Amniotic epithelial cell (primary cell): ENCODE measurements around the gene ENAH.
A peak's percentile ranks its signal among the peaks of the same experiment; 100 is the strongest.

Source experiments
- DNase-seq: peaks from one replicate; pipeline ENCODE4 v3.0.0-alpha.2; 2010; ENCODE audit warnings: low read depth

ENAH gene

DNA sequence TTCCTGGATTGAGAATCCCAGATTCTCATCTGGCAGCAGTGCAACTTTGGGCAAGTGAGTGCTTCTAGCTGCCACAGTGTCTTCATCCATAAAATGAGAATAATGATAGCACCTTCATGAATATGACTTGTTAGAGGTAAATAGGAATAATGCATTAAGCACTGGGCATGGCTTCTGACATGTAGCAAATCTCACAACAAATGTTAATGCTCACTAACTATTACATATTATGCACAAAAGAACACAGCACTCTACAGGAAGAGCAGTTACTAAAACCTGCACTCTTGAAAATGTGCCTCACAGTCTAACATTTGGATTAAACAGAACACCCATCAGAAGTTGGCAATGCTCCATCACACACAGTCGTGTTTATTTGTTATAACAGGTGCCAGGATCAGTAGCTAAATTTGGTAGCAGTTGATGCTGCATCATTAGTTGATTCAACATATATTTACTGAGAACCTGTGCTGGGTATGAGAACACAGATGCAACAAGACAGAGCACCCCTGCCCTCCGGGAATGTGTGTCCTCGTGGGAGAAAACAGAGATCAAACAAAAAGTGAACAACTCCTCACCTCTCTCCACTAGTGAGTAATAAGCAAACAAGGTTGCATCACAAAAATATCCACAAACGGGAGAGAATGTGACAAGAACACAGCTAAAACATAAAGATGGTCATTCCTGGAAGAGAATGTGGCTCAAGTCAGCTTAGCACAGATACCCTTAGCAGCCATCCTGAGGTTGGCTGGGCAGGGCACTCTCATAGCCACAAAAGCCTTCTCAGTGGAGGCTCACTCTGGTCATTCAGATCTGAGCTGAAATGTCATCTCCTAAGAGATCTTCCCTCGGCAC is 198.9 kb downstream of the ENAH start:
- DNase-seq = peak; percentile 63

DNA sequence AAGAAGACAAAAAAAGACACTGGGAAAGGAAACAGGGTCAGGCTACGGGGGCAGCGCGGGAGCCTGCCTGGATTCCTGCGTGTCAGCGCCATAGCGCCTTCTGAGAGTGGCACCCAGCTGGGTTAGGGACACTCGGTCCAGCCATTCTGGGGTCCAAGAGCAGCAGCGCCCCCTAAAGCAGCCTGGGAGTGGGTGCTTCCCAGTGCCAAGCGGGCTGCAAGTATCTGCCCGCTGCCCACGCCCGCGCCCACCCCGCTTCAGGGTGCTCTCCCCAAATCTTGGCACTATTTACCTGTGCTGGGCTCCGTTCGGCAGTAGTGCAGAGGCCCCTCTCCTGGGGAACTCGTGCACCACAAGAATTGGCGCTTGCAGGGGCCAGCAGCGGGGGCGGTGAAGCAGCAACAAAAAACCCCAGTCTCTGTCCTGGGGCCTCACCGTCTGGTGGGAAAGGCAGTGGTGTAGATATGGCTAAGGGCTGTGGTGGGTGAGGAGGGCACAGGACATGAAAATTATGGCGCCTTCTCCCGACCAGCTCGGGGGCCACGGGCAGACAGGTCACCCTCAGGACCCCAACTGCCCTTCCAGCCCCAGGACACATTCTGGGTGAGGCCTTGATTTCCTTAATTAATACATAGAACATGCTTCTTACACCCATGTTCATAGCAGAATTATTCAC is 200.9 kb downstream of the ENAH start:
- no peak for DNase-seq

DNA sequence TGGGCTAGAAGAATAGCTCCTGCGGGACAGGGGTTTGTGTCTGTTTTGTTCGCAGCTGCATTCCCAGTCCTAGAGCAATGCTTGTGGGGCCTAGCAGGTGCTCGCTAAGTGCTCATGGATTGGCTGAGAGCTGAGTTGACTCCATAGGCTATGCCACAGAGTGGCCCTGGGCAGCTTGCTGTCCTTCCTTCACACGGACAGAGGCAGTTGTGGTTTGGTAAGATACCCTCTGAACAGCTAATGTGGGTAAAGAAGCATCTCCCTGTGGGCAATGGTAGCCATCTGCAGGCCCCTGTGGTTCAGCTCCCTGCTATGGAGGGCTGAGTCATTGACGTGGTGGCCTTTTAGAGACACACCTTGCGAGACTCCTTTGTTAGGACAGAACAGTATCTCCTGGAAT is 201.6 kb downstream of the ENAH start:
- no peak for DNase-seq

DNA sequence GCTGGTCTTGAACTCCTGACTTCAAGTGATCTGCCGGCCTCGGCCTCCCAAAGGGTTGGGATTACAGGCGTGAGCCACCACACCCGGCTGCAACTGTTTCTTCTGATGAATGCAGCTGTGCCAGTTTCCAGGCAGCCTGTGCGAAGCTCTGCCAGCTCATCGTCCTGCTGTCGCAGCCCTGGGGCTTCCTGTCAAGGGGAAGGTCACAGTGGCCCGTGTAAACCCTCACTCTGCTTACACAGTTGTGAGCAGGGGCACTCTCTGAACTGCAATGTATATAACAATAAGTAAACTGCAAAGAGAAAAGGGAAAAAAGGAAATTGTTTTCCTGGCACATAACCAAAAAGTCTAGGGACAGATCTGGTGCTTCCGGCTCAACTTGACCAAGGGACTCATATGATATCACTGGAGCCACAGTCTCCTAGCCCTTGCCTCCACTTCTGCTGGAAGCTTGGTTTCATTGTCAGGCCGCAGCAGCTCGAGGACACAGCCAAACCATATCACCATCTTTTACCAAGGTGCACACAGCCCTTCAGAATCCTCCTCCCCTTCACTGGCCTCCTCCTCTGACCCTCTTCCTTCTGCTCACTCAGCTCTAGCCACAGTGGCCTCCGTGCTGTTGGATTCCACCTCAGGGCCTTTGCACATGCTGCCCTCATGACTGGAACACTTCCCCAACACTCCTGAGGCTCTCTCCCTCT is 202.3 kb downstream of the ENAH start:
- no peak for DNase-seq

DNA sequence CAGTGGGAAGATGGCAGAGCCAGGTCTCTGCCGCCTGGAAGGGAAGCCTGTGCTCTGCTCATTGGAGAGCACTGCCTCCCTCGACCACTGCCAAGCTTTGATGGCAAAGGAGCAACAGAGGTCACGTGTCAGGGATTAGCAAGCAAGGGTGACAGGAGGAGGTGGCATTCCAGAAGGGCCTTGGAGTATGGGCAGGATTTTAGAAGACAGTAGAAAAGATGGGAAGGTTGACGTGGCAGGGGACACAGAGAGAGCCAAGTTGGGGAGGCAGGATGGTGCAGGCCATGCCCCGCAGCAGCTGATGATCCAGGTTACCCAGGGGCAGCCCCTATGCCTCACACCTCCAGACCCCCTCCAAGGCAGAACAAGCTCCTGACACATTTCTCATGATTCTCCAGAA is 203.1 kb downstream of the ENAH start:
- no peak for DNase-seq

DNA sequence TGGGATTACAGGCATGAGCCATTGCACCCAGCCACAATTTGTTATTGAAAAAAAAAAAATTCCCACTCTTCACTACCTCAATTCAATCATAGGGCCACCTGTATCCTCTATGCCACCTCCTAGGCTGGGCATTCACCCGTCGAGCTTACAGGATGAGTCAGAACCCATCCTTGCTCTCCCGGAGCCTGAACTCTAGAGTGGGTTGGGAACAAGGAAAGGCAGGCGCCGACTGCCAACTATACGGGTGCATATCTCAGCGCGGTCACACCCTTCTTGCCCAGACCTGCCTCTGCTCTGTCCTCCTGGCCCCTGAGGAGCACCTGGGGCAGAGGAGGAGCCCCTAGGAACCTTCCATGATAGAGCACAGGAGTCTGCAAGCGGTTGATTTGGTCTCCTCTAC is 203.7 kb downstream of the ENAH start:
- DNase-seq = no peak

DNA sequence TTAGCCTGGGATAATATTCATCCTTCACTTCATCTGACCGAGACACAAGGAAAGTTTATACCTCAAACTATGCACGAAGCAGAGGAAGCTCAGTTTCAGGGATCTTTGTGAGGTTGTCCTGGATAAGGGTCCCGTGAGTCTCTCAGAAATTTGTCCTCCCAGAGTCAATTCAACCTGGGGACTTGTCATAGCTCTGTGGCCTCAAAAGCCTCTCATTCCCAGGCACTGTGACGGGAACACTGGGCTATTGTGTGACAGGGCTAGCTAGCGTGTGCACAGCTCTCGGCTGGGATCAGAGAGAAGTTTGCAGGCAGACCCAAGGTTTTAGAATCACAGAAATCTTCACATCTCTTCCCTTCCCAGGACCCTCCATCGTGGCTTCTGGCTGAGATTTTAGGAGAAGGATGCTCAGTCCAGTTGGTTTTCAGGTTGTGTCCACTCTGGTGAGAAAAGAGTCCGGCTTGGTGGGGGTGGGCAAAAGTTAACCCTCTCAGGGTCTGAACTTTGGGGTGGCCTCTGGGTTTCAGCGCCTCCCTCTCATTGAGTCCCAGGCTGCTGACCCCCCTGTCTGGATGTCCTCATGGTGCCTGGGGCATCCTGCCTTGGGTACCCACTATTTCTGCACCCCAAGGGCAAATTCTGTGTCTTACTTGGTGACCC is 204.6 kb downstream of the ENAH start:
- DNase-seq = no peak

DNA sequence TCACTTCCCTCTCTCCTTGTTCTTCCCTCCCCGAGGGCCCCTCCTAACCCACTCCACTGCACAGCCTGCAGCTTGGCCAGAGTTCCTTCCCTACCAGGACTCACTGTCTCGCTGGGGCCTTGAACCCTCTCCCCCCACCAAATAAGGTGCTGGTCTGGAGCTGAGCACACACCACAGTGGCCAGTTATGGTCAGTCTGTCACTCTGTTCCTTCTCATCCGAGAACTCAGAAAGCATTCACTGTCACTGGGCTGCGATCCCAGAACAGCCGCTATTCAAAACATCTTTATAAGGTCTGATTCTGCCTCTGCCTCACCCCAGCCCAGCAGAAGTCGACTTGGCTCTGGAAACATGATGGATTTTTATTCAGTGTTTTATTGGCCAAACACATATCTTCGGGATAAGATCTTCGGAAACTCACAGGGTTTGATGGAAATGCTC is 205.3 kb downstream of the ENAH start:
- DNase-seq = no peak

DNA sequence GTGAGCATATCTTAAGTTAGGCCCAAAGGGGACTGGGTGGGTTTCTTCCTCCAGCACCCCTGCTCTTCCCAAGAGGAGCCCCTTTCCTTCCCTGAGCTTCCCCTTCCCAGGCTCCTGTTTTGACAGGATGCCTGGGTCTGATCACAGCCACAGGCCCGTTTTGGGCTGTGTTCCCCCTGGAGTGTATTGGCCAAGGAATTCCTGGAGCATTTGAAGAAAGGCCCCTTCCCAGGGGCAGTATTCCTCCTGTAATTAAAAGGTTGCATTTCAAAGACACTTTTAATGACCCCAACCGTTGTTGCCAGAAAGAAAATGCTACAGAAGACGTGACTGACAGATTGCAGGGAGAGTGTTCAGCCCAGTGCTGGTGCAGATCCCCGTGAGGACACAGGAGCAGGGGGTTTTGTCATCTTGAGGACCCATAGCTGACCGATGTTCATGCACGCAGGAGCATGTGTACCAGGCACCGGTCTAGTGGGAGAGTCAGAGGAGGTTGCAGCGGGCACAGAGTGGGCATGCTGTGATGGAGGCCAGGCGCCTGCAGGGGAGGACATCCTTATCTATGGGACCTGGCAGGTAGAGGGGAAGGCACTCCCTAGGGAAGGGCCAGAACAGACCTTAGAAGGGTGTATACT is 205.8 kb downstream of the ENAH start:
- DNase-seq = no peak

DNA sequence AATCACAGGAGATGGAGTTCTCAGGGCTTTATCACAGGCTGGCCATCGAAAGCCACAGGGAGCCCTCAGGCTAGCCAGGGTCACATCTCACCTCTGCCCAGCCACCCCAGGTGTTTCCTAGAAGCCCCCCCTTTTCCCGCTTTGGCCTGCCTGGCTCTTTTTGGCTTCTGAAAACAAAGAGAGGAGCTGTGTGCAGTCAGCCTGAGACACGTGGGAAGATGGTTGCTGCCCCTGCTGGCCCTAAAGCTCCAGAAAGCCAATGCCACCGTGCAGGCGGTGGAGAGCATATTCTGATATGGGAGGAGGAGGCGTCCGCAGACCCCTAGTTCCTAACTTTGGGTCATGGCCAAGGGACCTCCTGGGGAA is 206.3 kb downstream of the ENAH start:
- no peak for DNase-seq

DNA sequence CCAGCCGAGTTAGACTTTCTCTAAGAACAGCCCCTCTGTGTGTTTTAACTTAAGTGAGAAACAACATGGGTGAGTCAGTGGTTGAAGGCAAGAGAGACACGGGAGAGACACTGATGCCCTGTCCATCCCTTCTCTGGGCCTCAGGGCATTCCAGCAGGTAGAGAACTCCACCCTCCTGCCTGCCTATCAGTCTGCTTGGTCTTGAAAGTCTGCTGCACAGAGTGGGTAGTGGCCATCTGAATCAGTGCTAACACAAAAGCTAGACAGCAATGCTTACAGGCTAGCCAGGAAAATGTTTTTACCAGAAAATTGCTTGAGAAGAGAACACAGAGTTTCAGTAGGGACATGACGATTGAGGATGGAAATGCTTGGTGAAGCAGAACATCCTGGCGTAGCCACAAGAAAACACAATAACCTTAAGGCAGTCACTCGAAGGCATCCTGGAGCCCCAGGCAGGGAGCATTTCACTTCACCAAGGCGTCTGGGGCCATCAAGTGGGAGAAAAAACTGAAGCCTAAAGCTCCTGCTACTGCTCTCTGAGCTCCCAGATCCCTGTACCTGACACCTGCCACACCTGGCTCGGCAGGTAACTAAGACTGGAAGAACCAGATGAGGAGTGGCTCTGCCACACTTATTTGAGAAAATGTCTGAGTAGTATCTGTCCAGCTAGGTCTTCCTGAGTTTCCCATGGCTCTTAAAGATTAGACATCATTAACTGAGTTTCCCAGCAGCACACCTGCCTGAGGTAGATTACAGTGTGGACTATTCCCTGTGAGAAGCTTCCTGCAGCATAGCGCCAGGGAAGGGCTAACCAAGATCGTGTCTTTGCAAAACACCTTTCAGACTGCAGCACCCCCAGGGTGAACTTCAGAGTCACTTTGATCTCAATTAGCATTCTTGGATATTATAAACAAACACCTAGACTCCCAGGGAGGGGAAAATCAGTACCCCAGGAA is 207.0 kb downstream of the ENAH start:
- no peak for DNase-seq

DNA sequence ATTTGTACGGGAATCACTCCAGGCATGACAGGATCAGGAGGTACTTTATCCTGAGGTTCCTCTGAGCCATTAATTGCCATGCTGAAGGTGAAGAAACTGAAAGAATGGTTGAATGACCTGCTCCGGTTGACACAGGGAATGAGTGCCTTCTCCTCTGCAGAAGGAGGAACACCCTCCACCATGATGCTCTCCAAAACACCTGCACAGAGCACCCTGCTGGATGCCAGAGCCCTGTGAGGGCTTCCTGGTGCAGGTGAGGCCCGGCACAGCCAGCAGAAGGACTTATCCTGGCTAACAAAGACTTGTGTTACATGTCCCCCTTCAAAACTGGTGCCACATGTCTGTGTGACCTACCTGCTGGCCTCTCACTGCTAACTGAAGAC is 210.8 kb downstream of the ENAH start:
- DNase-seq = no peak

DNA sequence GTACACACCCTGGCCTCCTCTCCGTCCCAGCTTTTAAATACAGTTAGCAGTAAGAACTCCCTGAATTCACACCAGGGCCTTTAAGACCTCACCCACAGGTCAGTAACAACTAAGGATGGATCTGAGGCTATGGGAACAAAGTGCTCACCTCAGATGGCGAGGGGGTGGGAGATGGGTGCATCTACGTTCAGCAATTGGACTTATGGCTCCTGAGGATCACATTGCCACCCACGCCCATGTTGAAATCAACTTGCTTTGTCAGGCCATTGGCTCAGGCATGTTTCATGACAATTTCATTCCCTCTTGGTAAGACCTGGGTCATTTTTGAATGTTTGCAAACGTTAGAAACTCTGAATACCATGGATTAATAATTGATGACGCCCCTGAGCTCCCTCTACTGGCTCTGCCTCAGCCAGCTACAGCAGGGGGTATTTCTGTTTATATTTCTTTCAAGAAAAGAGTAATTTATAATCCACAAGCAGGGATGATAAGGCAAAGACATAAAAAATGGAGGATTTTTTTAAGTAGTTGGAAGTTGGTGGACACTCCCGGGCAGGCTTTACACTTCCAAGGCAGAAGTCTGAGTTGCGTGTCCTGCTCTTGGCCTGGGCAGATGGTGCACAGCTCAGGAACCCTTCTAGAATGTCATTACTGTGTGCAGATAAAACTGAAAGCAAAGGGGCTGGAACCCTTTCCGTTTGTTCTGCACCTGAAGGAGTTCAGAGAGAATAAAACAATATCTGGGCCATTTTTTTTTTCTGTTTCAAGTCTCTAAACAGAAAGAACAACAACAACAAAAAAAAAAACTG is 211.4 kb downstream of the ENAH start:
- no peak for DNase-seq

DNA sequence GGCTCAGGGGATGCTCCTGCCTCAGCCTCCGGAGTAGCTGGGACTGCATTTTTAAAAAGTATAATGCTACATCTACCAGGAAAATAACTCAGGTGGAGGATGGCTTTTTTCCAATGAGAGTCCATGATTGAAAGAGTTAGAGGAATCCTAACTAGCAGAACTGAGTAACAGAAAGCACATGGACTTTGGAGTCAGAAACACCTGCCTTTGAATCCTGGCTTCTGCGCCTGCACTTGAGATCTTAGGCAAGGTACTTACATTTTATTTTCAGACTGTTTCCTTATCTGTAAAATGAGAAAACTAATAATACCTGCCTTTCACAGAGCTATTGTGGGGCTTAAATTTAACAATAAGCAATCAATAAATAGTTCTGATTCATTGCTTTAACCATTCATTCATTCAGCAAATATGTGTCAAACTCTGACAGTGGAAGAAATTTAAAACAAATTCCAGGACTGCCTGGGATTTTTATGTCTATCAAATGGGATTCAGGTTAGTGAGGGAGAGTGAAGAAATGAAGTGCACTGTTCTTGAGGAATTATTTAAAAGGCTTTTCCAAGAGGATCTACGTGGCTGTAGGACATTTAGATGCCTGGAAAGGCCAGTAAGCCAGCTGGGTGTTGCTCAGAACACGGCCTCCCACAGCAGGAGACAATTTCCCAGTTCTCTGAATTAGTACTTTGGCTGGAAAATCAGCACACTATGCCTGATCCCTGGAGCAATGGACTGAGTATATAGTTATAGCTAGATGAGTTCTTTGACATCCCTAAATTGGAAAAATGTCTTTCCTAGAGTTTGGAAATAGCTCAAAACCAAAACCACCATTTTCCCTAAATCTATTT is 212.3 kb downstream of the ENAH start:
- no peak for DNase-seq

DNA sequence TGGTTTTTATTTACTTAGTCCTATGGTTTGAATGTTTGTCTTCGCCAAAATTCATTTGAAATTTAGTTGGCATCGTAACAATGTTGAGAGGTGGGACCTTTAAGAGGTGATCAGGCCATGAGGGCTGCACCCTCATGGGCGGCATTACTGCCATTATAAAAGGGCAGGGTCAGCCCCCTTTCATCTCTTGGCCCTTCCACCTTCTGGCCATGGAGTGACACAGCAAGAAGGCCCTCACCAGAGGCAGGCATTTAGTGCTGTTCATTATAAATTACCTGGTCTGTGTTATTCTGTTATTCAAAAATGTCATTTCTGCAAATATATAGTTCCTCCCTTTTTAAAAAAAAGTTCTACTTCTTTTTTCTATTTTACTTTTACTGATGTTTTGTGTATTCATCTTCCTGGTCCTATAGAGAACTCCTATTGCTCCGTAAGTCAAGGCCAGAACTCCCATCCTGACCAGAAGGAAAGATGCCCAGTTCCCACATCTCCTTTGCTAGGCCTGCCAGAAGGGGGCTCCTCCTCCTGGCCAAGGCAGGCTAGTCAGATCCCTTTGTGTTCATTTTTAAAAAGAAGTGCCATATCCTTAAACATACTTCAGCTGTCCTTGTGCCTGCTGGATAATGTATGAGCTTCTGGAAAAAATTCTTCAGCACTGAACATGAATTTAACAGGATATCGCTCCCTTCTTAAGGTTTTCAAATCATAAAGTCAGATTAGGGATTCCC is 215.0 kb downstream of the ENAH start:
- peak; percentile 32 for DNase-seq
